ENCODE measurements around the gene ARHGEF10L.

- TF ChIP-seq POLR2A (IDR thresholded peaks at IDR 0.05) = no peak
- no peak for TF ChIP-seq CTCF (IDR thresholded peaks at IDR 0.05)
These were observed 16.0 kb upstream of the ARHGEF10L start for GRCh38 chr1:17523321-17524041.

All from vagina (tissue), 2 donors.